Esophagus mucosa (tissue), 1 donor: Measurements from ENCODE around the gene NOD1. TPM values are rescaled to one million over a fixed set of nuclear protein-coding genes. Genes with fewer than 3 reads are reported as not detected.
A peak's percentile ranks its signal among the peaks of the same experiment; 100 is the strongest.

ENCODE experiments used
- ATAC-seq: fragments of 200-7000 bp; cut with Tn5 transposase; one replicate; pipeline ENCODE4 v1.9.1; 2020
- total RNA-seq: library from RNA; stranded (reverse); gene quantifications from one replicate; pipeline ENCODE4 v1.2.4, GENCODE V29; 2023
- donor health status: DM: yes; HTN: yes; CAD: no.

Gene NOD1
- total RNA-seq, 1 donor from 2014 or later: 6.6 TPM

- peak; percentile 42 for ATAC-seq
Measured at GRCh38 chr7:30468791-30469190, 9.8 kb downstream of the NOD1 start.

- ATAC-seq: no peak
Measured at GRCh38 chr7:30468041-30468440, 10.5 kb downstream of the NOD1 start.

- ATAC-seq: no peak
Measured at GRCh38 chr7:30467271-30467670, 11.3 kb downstream of the NOD1 start.

- ATAC-seq: no peak
Measured at GRCh38 chr7:30466266-30466665, 12.3 kb downstream of the NOD1 start.

GRCh38 chr7:30465811-30466180, 12.8 kb downstream of the NOD1 start:
- no peak for ATAC-seq

GRCh38 chr7:30465046-30465810, 13.4 kb downstream of the NOD1 start:
- no peak for ATAC-seq

- ATAC-seq: no peak
Measured at GRCh38 chr7:30464231-30464671, 14.3 kb downstream of the NOD1 start.

GRCh38 chr7:30463405-30464145, 15.0 kb downstream of the NOD1 start:
- no peak for ATAC-seq

GRCh38 chr7:30462179-30462578, 16.4 kb downstream of the NOD1 start:
- no peak for ATAC-seq

GRCh38 chr7:30460246-30460633, 18.3 kb downstream of the NOD1 start:
- no peak for ATAC-seq

GRCh38 chr7:30459591-30460245, 18.9 kb downstream of the NOD1 start:
- no peak for ATAC-seq

- no peak for ATAC-seq
Measured at GRCh38 chr7:30458311-30458710, 20.3 kb downstream of the NOD1 start.

- ATAC-seq: no peak
Measured at GRCh38 chr7:30453921-30454320, 24.7 kb downstream of the NOD1 start.

GRCh38 chr7:30453016-30453415, 25.6 kb downstream of the NOD1 start:
- no peak for ATAC-seq

- no peak for ATAC-seq
Measured at GRCh38 chr7:30452280-30452930, 26.2 kb downstream of the NOD1 start.

GRCh38 chr7:30451539-30452279, 26.9 kb downstream of the NOD1 start:
- ATAC-seq: no peak

- no peak for ATAC-seq
Measured at GRCh38 chr7:30450983-30451497, 27.5 kb downstream of the NOD1 start.

- ATAC-seq: no peak
Measured at GRCh38 chr7:30450240-30450982, 28.2 kb downstream of the NOD1 start.

- ATAC-seq: no peak
Measured at GRCh38 chr7:30448461-30449189, 30.0 kb downstream of the NOD1 start.

- no peak for ATAC-seq
Measured at GRCh38 chr7:30447466-30447865, 31.1 kb downstream of the NOD1 start.

GRCh38 chr7:30446266-30446665, 32.3 kb downstream of the NOD1 start:
- peak; percentile 37 for ATAC-seq
